Stomach (tissue), 4 donors: ENCODE data around the gene FST.

Experiments used
- POLR2A ChIP-seq, 4 donors: fragments of 450-650 bp; IDR thresholded peaks; one replicate each; pipeline ENCODE4 v1.6.1; 2016; ENCODE audit warnings: antibody characterized with exemption in 4 of 4, control low read depth in 2 of 4, mild to moderate bottlenecking in 1 of 4, moderate library complexity in 1 of 4
- POLR2AphosphoS5 ChIP-seq, 3 donors: sonication (generic); formaldehyde crosslinking; IDR thresholded peaks; one replicate each; pipeline ENCODE4 v1.6.1; 2016; ENCODE audit warnings: antibody characterized with exemption in 3 of 3
- TF ChIP-seq, protein P1 (sequence below), 7 experiments: fragments of 450-650 bp in 4 of 7; fragments of 200-600 bp in 3 of 7; sonication (generic) in 3 of 7; IDR thresholded peaks; one replicate each; pipeline ENCODE4 v1.5.1; 2016 to 2019; ENCODE audit warnings: antibody characterized with exemption in 7 of 7, control low read depth in 2 of 7, mild to moderate bottlenecking in 1 of 7

- TF ChIP-seq, protein P1, sequence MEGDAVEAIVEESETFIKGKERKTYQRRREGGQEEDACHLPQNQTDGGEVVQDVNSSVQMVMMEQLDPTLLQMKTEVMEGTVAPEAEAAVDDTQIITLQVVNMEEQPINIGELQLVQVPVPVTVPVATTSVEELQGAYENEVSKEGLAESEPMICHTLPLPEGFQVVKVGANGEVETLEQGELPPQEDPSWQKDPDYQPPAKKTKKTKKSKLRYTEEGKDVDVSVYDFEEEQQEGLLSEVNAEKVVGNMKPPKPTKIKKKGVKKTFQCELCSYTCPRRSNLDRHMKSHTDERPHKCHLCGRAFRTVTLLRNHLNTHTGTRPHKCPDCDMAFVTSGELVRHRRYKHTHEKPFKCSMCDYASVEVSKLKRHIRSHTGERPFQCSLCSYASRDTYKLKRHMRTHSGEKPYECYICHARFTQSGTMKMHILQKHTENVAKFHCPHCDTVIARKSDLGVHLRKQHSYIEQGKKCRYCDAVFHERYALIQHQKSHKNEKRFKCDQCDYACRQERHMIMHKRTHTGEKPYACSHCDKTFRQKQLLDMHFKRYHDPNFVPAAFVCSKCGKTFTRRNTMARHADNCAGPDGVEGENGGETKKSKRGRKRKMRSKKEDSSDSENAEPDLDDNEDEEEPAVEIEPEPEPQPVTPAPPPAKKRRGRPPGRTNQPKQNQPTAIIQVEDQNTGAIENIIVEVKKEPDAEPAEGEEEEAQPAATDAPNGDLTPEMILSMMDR (IDR thresholded peaks at IDR 0.05), result no peak
- no peak for TF ChIP-seq POLR2A (IDR thresholded peaks at IDR 0.05)
- no peak for TF ChIP-seq POLR2AphosphoS5 (IDR thresholded peaks at IDR 0.05)
Observed at GRCh38 chr5:53438486-53439472, 41.6 kb upstream of the FST start.
